ENCODE data around the gene SPECC1. TPM values are rescaled to one million over a fixed set of nuclear protein-coding genes. Genes with fewer than 3 reads are reported as not detected.

Gene SPECC1
- total RNA-seq, 2 donors from 2014 or later = 53.5 to 78.3 TPM

- intact Hi-C loops (cut with DNase I) = no loop called here
- Histone ChIP-seq H3K36me3 (no peaks in the 10 kb centered on the region), H3K4me3 (no peak overlapping the region), H3K27ac (no peak overlapping the region), H3K4me1 (no peaks in the 10 kb centered on the region), H3K9me3 (no peaks in the 10 kb centered on the region), H3K27me3 (no peaks in the 10 kb centered on the region), H3K9ac (ENCODE audit: low read depth in 2 of 2, low read length in 2 of 2) (no peak overlapping the region)
- TF ChIP-seq CTCF (IDR thresholded peaks at IDR 0.05) = no peak
- no peak for DNase-seq
These were observed 257.8 kb downstream of the SPECC1 start for GRCh38 chr17:20266806-20267458.

GRCh38 chr17:20267459-20267842, 258.3 kb downstream of the SPECC1 start:
- Histone ChIP-seq H3K27me3 (no peaks in the 10 kb centered on the region), H3K27ac (no peak overlapping the region), H3K9me3 (no peaks in the 10 kb centered on the region), H3K36me3 (no peaks in the 10 kb centered on the region), H3K4me1 (no peaks in the 10 kb centered on the region), H3K9ac (ENCODE audit: low read depth in 2 of 2, low read length in 2 of 2) (no peak overlapping the region), H3K4me3 (no peak overlapping the region)
- intact Hi-C loops (cut with DNase I) = no loop called here
- DNase-seq = no peak
- no peak for TF ChIP-seq CTCF (IDR thresholded peaks at IDR 0.05)

GRCh38 chr17:20270369-20270768, 261.2 kb downstream of the SPECC1 start:
- intact Hi-C loops (cut with DNase I) = no loop called here
- no peaks in the 10 kb centered on the region for H3K4me1 ChIP-seq
- DNase-seq = no peak
- H3K9ac ChIP-seq (ENCODE audit: low read depth in 2 of 2, low read length in 2 of 2) = no peak overlapping the region
- H3K4me3 ChIP-seq = no peak overlapping the region
- no peaks in the 10 kb centered on the region for H3K36me3 ChIP-seq
- no peaks in the 10 kb centered on the region for H3K27me3 ChIP-seq
- TF ChIP-seq CTCF (IDR thresholded peaks at IDR 0.05) = no peak
- H3K9me3 ChIP-seq = no peaks in the 10 kb centered on the region
- H3K27ac ChIP-seq = no peak overlapping the region

GRCh38 chr17:20271011-20271610, 262.0 kb downstream of the SPECC1 start:
- no peaks in the 10 kb centered on the region for H3K36me3 ChIP-seq
- DNase-seq = no peak
- no peak overlapping the region for H3K9ac ChIP-seq (ENCODE audit: low read depth in 2 of 2, low read length in 2 of 2)
- no peaks in the 10 kb centered on the region for H3K4me1 ChIP-seq
- no peaks in the 10 kb centered on the region for H3K9me3 ChIP-seq
- intact Hi-C loops (cut with DNase I) = no loop called here
- no peaks in the 10 kb centered on the region for H3K27me3 ChIP-seq
- no peak overlapping the region for H3K4me3 ChIP-seq
- no peak for TF ChIP-seq CTCF (IDR thresholded peaks at IDR 0.05)
- no peak overlapping the region for H3K27ac ChIP-seq

- no peak overlapping the region for H3K27ac ChIP-seq
- H3K4me3 ChIP-seq = no peak overlapping the region
- DNase-seq = no peak
- no peaks in the 10 kb centered on the region for H3K27me3 ChIP-seq
- H3K4me1 ChIP-seq = no peaks in the 10 kb centered on the region
- H3K36me3 ChIP-seq = no peaks in the 10 kb centered on the region
- no peak for TF ChIP-seq CTCF (IDR thresholded peaks at IDR 0.05)
- intact Hi-C loops (cut with DNase I) = no loop called here
- no peaks in the 10 kb centered on the region for H3K9me3 ChIP-seq
- no peak overlapping the region for H3K9ac ChIP-seq (ENCODE audit: low read depth in 2 of 2, low read length in 2 of 2)
These were observed 264.8 kb downstream of the SPECC1 start for GRCh38 chr17:20273741-20274500.
